ENCODE measurements around the gene TOMT. TPM values are rescaled to one million over a fixed set of nuclear protein-coding genes. Genes with fewer than 3 reads are reported as not detected.

Gene TOMT
- total RNA-seq, 2 experiments from 2014 or later = not detected

DNA sequence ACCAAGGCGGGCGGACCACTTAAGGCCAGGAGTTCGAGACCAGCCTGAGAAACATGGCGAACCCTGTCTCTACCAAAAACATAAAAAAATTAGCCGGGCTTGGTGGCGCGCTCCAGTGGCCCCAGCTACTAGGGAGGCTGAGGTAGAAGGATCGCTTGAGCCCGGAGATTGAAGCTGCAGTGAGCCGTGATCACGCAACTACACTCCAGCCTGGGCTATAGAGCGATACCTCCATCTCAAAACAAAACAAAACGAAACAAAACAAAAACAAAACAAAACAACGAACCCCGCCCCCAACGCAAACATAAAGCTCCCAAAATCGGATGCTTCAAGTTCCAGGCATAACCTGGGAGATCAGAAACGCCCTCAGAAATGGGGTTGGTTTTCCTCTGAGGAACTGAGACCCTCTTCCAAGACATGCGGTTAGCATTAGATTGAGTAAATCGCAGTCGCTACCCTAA lies 24.5 kb upstream of the TOMT start:
- Mint-ChIP-seq H3K9me3 (no peaks in the 10 kb centered on the region), H3K27me3 (no peaks in the 10 kb centered on the region), H3K36me3 (peaks cover 3% of the 10 kb centered on the region), H3K4me1 (peaks cover 36% of the 10 kb centered on the region), H3K4me3 (peak overlapping the region; percentile 89), H3K27ac (peak overlapping the region; percentile 93)
- DNase-seq = no peak

GRCh38 chr11:72081821-72082453 lies 23.8 kb upstream of the TOMT start:
- no peaks in the 10 kb centered on the region for H3K27me3 Mint-ChIP-seq
- peak overlapping the region; percentile 93 for H3K27ac Mint-ChIP-seq
- H3K36me3 Mint-ChIP-seq = peaks cover 3% of the 10 kb centered on the region
- peaks cover 34% of the 10 kb centered on the region for H3K4me1 Mint-ChIP-seq
- peak overlapping the region; percentile 89 for H3K4me3 Mint-ChIP-seq
- DNase-seq = no peak
- H3K9me3 Mint-ChIP-seq = no peaks in the 10 kb centered on the region

DNA sequence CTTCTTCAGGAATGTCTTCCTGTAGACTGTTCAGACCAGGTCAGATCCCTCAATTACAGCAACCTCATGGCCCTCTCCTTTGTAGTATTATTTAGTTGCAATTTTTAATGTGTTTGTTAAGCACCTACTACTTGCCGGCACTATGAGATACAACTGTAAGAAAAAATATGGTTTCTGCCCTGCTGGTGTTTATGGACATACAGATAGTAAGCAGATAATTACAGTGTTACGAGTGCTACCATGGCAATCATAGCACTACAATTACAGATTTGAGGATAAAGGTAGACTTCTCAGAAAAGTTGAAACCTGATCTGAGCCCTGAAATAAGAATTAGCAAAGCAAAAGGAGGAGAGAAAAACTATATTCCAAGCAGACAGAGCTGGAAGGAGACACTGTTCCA lies 22.3 kb upstream of the TOMT start:
- Mint-ChIP-seq H3K36me3 (no peaks in the 10 kb centered on the region), H3K27me3 (no peaks in the 10 kb centered on the region), H3K4me3 (no peak overlapping the region), H3K4me1 (peaks cover 28% of the 10 kb centered on the region), H3K27ac (no peak overlapping the region), H3K9me3 (no peaks in the 10 kb centered on the region)
- no peak for DNase-seq

DNA sequence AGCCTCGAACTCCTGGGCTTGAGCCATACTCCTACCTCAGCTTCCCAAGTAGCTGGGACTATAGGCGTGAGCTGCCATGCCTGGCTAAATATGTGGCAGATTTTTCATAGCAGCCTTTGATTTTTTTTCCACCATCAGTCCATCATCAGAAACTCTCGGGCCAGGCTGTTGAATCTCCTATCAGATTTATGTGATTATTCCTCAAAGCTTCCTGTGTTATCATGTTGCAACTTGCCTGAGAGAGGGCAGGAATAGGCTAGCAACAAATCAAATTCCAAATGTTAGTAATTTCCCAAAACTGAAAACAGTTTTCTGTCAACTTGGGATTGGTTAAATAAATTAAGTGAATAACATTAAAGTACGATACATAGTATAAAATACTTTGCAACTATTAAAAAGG lies 21.6 kb upstream of the TOMT start:
- Mint-ChIP-seq H3K27me3 (no peaks in the 10 kb centered on the region), H3K4me1 (peaks cover 22% of the 10 kb centered on the region), H3K4me3 (no peak overlapping the region), H3K36me3 (no peaks in the 10 kb centered on the region), H3K27ac (no peak overlapping the region), H3K9me3 (no peaks in the 10 kb centered on the region)
- DNase-seq = no peak

DNA sequence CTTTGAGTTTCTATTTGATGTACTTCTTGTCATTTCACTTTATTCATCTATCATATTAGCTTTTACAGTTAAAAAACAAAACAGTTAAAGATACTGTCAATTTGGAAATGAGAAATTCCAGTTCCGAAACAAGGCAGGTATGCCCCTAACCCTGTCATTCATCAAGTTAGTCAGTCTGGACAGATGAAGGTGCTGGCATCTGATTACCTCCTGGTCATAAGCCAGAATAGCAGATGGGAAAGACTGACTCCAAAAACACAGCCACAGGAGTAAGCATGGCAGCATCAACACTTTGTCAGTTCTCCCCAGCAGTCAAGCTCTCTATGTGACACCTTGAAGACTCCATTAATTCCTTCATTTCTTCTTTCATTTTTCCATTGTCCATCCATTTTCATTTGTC lies 20.8 kb upstream of the TOMT start:
- no peaks in the 10 kb centered on the region for H3K9me3 Mint-ChIP-seq
- H3K4me3 Mint-ChIP-seq = no peak overlapping the region
- DNase-seq = no peak
- no peak overlapping the region for H3K27ac Mint-ChIP-seq
- no peaks in the 10 kb centered on the region for H3K36me3 Mint-ChIP-seq
- H3K27me3 Mint-ChIP-seq = no peaks in the 10 kb centered on the region
- peaks cover 19% of the 10 kb centered on the region for H3K4me1 Mint-ChIP-seq

DNA sequence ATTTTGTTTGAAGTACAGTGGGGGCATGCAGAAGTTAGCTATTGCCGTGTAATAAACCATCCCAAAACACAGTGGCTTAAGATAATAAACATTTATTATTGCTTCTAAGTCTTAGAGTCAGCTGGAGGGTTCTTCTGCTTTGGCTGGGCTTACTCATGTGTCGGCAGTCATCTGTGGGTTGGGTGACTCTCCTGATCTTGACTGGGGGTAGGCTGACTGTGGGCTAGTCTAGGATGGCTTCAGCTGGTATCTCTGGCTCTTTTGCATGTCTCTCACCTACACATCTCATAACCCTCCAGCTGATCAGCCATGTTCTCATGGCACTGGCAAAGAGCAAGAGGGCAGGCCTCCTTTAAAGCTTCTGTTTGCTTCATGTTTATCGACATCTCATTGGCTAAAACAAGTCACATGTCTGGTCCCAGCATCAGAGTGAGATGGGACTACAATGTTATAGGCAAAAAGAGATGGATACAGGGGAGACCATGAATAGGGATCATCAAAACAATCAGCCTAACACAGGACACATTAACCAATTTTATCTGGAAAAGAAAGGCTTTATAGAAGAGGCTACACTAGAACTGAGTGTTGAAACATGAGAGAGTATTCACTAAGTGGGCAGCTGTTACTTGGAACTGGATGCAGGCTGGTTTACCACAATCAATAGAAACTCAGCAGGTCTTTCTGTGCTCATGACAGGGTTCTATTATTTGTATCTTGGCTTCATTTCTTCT lies 19.9 kb upstream of the TOMT start:
- Mint-ChIP-seq H3K27ac (no peak overlapping the region), H3K36me3 (no peaks in the 10 kb centered on the region), H3K9me3 (no peaks in the 10 kb centered on the region), H3K4me3 (no peak overlapping the region), H3K4me1 (peaks cover 17% of the 10 kb centered on the region), H3K27me3 (no peaks in the 10 kb centered on the region)
- DNase-seq = no peak

GRCh38 chr11:72088076-72088808 lies 17.5 kb upstream of the TOMT start:
- Mint-ChIP-seq H3K27me3 (no peaks in the 10 kb centered on the region), H3K9me3 (no peaks in the 10 kb centered on the region), H3K36me3 (no peaks in the 10 kb centered on the region), H3K4me3 (no peak overlapping the region), H3K27ac (peak overlapping the region; percentile 39), H3K4me1 (peaks cover 6% of the 10 kb centered on the region)
- DNase-seq = no peak

DNA sequence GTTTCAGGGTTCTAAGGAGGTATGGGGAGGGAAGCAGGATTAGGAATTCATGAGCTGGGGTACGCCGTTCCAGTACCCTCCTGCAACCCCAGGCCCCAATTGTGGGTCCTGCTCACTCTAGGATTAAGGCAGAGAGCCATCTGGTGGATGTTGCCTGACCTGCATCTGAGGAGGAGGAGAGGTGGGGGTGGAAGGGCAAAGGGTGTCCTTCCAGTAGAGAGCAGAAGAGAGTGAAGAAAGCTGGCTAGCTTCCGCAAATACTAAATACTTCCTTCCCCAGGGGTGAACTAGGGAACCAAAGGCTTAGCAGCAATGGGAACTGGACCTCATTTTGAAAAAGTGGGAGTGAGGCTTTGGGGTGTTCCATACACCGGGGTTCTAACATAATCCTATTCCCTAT lies 14.4 kb upstream of the TOMT start:
- no peaks in the 10 kb centered on the region for H3K27me3 Mint-ChIP-seq
- H3K4me1 Mint-ChIP-seq = peaks cover 6% of the 10 kb centered on the region
- no peak overlapping the region for H3K27ac Mint-ChIP-seq
- H3K9me3 Mint-ChIP-seq = no peaks in the 10 kb centered on the region
- H3K36me3 Mint-ChIP-seq = no peaks in the 10 kb centered on the region
- no peak overlapping the region for H3K4me3 Mint-ChIP-seq
- DNase-seq = peak; percentile 54

DNA sequence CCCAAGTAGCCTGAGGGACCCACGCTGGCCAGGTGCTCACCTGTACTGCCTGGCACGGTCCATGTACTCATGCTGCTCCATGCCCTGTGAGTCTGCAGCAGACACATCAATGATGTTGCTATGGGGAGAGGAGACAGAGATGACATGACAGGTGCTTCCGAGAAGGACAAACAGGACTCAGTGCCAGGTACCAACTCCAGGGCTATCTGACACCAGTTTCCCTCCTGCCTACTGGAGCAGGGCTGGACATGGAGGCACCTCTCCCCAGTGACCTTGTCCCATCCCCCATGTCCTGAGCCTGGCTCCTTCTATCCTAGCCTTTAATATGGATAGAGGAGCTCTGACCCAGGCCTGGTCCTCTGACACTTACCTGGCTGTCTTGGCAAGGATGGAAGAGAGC lies 7.0 kb upstream of the TOMT start:
- Mint-ChIP-seq H3K36me3 (peaks cover 19% of the 10 kb centered on the region), H3K27ac (no peak overlapping the region), H3K27me3 (no peaks in the 10 kb centered on the region), H3K9me3 (no peaks in the 10 kb centered on the region), H3K4me1 (peaks cover 33% of the 10 kb centered on the region), H3K4me3 (no peak overlapping the region)
- DNase-seq = no peak

GRCh38 chr11:72100009-72100408 lies 5.7 kb upstream of the TOMT start:
- Mint-ChIP-seq H3K4me3 (no peak overlapping the region), H3K4me1 (peaks cover 39% of the 10 kb centered on the region), H3K27me3 (no peaks in the 10 kb centered on the region), H3K9me3 (no peaks in the 10 kb centered on the region), H3K36me3 (peaks cover 23% of the 10 kb centered on the region), H3K27ac (no peak overlapping the region)
- DNase-seq = no peak

GRCh38 chr11:72100462-72100861 lies 5.3 kb upstream of the TOMT start:
- peaks cover 23% of the 10 kb centered on the region for H3K36me3 Mint-ChIP-seq
- peaks cover 39% of the 10 kb centered on the region for H3K4me1 Mint-ChIP-seq
- no peak for DNase-seq
- H3K4me3 Mint-ChIP-seq = peak overlapping the region; percentile 93
- H3K27me3 Mint-ChIP-seq = no peaks in the 10 kb centered on the region
- H3K9me3 Mint-ChIP-seq = no peaks in the 10 kb centered on the region
- peak overlapping the region; percentile 74 for H3K27ac Mint-ChIP-seq

GRCh38 chr11:72102162-72102561 lies 3.6 kb upstream of the TOMT start:
- H3K9me3 Mint-ChIP-seq = no peaks in the 10 kb centered on the region
- H3K4me3 Mint-ChIP-seq = peak overlapping the region; percentile 93
- H3K4me1 Mint-ChIP-seq = peaks cover 39% of the 10 kb centered on the region

DNA sequence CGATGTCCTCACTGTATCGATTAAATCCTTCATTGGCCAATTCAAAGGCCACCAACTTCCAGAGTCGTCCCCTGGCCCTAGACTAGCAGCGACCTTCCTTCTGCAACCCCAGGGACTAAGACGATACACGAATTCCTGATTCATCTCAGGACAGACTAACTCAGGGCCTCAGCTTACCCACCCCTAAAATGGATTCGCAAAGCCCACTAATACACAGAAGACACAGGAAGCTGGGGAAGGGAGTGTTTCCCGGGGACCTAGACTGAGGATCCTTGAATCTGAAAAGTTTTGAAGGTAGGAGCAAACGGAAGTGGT lies 3.1 kb upstream of the TOMT start:
- peaks cover 39% of the 10 kb centered on the region for H3K4me1 Mint-ChIP-seq
- H3K27me3 Mint-ChIP-seq = no peaks in the 10 kb centered on the region
- peaks cover 23% of the 10 kb centered on the region for H3K36me3 Mint-ChIP-seq
- peak overlapping the region; percentile 91 for H3K27ac Mint-ChIP-seq
- peak overlapping the region; percentile 93 for H3K4me3 Mint-ChIP-seq
- no peak for DNase-seq
- no peaks in the 10 kb centered on the region for H3K9me3 Mint-ChIP-seq

More at GRCh38 chr11:72102162-72102561, 3.6 kb upstream of the TOMT start:
- Mint-ChIP-seq H3K27ac (peak overlapping the region; percentile 91), H3K36me3 (peaks cover 23% of the 10 kb centered on the region), H3K27me3 (no peaks in the 10 kb centered on the region)
- DNase-seq = no peak

DNA sequence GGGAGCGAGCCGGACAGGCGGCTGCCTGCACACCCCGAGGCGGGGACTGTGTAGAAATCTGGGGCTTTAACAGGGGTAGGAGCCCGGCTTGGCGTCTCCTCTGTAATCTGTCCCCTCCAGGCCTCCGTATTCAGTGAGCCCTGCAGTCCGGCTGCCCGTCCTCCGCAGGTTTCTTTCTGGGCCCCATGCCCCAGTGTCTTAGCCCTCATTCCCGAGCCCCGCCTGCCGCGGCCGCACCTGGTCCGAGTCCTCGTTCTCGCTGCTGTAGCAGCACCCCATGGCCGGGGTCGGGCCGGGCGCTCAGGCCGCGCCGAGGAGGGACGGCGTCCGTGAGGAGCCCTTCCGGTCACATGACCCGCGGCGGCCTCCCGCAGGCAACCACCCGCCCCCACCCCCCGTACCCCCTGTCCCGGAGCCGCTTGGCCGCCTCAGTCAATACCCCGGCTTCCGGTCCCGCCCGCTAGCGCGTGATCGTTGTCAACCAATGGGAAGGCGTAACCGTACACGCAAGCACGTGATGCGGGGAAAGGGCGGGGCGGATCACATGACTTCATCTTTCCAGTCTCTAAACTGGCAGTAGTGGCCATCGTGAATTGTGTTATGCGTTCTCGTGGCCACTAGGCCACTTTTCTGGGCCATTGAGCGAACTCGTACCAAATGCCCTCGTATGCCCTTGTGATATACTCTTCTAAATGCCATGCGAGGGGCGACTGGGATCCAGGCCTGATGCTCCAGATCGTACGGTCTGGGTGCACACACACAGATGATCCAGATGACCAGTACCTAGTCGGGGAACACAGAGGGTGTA lies 2.6 kb upstream of the TOMT start, which contains the start of gene LAMTOR1:
TSS of gene LAMTOR1 (minus strand) at position 352 of the 808 bp plus-strand sequence. CDS start at position 279, 73 bp downstream.
- peak; percentile 97 for DNase-seq
- H3K4me3 Mint-ChIP-seq = peak within 1 kb of the TSS; percentile 93
- H3K27ac Mint-ChIP-seq = peak within 1 kb of the TSS; percentile 91
- no peaks in the 10 kb centered on the region for H3K27me3 Mint-ChIP-seq
- no peaks in the 10 kb centered on the region for H3K9me3 Mint-ChIP-seq
- peaks cover 25% of the 10 kb centered on the region for H3K36me3 Mint-ChIP-seq
- peaks cover 39% of the 10 kb centered on the region for H3K4me1 Mint-ChIP-seq

GRCh38 chr11:72103754-72104167 lies 2.0 kb upstream of the TOMT start:
- Mint-ChIP-seq H3K27ac (peak overlapping the region; percentile 91), H3K4me3 (peak overlapping the region; percentile 93), H3K36me3 (peaks cover 25% of the 10 kb centered on the region), H3K4me1 (peaks cover 39% of the 10 kb centered on the region), H3K27me3 (no peaks in the 10 kb centered on the region), H3K9me3 (no peaks in the 10 kb centered on the region)
- no peak for DNase-seq

All from activated naive CD8-positive, alpha-beta T cell treated with anti-CD3 and anti-CD28 coated beads for 36 hours (primary cell).